NCI-H748 treated with DMSO at 0.1 percent for 48 hours (cell line): Measurements from ENCODE around the gene COL27A1.

Source experiments
- DNase-seq: peaks from one replicate; lab custom pipeline; 2025; lab: John Stamatoyannopoulos, UW

COL27A1 gene

DNA sequence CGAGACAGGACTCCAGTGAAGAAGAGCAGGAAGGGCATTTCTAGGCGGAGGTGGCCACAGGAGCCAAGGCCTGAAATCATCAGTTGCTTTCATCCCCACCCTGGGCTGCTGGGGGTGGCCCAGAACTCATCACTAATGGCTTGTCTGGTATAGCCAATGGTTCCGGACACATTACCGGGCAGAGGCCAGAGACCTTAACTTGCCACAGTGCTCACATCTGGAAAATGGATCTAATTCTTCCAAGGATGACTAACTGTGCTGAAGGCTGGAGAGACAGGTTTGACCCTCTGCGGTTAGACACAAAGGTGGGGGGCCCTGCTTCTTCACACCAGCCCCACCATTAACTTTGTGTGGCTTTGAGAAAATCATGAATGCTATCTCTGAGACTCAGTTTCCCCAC, 6.2 kb upstream of the COL27A1 start:
- no peak for DNase-seq

DNA sequence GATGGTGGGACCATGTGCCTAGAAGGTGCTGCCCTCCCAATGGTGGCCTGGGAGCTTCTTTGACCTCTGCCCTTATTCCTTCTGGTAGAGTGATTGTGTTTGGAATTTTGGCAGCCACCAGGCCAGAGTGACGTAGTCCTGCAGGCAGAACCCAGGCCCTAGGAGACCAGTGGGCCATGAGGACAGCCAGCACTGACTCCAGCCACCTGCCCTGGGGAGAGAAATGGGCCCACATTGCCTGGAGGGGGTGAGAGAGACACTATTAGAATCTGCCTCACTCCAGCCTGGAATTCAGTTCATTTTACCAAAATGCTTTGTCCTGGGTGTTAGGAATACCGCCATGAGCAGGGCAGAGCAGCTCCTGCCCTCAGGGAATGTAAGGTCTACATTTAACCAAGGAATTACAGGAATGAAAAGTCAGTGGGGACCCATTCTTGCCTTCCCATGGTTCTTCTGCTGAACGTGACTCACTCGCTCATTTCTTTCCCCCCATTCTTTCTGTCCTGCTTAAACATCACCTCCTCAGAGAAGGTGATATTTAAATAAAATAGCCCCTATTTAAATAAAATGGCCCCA, 5.5 kb upstream of the COL27A1 start:
- no peak for DNase-seq

- DNase-seq, result no peak
Observed at GRCh38 chr9:114150608-114151007, 4.7 kb upstream of the COL27A1 start.

DNA sequence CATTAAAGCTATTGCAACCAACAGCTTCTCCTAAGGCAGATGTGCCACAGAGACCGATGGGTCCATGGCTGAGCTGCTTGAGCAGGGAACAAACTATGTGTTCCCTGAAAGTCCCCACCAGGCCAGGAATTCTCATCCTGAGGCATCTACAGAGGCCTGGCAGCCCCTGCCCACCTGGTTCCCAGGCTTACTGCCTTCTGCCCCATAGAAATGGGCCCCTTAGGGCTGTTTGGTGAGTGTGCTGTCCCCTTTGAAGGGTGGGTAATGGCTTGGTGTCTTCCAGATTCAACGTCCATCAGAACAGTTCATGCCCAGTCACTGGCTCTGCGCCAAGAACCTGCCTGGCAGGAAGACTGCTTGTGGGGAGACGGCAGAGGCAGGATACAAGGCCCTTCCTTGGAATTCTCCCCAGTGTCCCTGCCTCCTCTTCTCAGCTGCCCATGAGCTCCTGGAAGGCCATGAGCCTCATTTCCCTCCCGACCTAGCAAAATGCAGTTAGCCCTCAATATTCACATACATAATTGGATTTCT, 3.8 kb upstream of the COL27A1 start:
- DNase-seq, result no peak

DNA sequence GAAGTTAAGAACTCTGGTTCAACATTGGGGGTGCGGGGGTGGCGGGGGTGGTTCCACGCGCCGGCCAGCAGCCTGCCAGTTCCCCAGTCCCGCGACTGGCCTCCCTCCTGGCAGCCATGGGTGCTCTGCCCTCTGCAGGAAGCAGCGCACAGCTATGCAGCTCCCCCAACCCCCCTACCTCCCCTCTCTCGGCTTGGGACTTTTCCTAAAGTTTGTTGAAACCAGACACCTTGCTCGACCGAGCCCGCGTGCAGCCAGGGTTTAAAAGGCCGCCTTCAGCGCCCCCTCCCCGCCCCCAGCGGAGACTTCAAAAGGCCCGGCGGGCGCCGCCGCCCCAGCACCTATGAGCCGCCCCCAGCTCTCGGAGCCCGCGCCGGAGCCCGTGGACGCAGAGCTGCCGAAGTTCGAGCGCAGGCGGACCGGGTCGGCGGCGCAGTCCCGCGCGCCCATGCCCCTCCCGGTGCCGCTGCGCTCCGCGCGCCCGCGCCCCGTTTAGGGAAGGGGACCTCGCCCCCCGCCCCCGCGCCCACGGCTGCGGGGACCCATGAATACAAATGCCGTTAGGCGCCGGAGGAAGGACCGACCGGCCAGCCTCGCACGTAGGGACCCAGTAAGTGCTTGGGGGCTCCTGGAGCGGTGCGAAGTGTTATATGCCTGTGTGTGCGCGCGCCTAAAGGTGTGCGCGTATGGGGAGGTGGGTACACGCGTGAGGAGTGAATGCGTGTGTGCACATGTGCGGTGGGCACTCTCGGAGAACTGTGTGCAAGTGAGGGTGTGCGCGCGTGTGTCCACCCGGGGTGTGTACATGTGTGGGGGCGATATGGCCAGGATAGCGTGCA, 1.4 kb upstream of the COL27A1 start:
- DNase-seq, result no peak

GRCh38 chr9:114154600-114155102, 686 bp upstream of the COL27A1 start:
- DNase-seq, result no peak

DNA sequence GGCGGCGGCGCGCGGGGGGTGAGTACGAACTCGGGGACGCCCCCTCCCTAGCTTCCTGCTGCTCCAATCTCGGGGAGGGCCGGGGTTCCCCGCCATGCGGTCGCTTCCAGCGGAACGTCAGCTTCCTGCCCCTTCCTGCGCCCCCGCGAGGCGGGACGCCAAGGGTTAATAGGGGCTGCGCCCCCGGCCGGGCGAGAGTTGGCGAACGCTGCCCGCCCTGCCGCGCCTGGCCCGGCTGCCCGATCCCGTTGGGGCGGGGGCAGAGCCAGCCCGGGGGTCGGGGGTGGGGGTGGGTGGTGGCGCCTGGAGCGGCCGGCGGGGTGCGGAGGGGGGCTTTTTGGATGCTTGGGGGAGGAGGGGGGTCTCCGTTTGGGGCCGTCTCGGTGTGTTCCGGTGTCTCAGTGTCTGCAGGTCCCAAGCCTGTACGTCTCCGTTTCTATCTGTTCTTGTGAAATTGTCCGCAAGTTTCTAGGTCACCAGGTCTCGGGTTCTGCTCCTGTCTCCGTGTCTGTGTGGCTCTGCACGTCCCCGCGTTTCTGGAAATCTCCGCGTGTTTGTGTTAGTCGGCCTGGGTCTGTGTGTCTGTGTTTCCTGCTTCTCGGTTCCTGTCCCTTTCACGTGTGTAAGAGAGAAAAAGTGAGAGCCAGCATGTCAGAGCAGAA, 789 bp downstream of the COL27A1 start:
- no peak for DNase-seq

DNA sequence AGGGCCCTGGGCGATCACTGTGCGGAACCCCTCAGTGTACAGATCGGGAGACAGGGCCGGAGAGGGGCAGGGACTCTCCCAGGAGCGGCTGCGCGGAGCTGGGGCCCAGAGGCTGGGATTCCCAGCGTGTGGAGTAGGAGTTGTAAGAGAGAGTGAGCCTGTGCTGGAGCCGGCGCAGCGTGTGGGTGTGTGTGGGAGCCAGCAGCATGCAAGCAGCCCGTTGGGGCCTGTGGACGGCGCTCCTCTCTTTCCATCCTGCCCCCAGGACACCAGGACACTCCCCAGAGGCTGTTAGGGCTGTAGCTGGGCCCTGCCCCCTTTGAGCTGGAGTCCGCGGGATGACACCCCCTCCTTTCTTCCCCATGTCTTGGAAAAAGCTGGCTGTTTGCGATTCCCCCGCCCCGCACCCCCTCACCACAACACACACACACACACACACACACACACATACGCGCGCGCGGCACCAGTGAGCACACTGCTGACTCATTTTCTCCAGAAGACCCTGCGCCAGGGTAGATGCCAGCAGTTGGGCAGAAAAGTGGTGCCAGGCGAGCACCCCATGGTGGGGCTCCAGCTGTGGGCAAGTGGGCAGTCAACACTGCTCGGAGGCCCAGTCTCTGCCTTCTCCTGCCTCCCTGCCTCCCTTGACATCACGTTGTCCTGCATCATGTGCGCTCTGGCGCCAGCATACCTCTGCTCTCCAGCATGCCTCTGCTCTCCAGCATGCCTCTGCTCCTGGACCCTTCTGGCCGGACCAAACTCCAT, 1.5 kb downstream of the COL27A1 start:
- DNase-seq, result no peak

DNA sequence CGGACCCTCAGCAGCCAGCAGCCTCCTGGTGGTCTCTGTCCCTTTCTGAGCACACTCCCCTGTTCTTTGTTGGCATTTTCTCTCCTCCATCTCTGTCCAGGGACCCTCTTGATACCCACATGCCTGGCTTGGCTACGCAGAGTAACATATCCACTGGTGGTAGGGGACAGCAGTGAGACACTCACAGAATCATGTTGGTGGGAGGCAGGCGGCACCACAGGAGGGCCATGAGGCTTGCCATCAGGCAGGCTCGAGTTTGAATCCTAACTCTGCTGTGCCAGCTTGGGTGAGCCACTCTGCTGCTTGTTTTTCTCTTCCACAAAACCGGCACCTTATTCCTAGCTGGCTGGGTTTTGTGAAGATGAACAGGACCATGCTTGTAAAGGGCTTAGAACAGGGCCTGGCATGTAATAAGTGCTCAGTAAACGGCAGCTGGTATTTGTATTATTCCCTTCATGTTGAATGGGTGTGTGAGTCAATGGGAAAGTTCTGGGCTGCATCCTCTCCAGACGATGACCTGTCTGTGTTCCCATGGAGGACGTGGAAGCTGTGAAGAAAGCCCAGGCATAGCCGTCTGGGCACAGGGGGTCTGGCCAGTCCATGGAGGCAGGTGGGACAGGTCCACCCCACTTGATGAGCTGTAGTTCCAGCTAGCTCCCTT, 2.3 kb downstream of the COL27A1 start:
- no peak for DNase-seq

DNA sequence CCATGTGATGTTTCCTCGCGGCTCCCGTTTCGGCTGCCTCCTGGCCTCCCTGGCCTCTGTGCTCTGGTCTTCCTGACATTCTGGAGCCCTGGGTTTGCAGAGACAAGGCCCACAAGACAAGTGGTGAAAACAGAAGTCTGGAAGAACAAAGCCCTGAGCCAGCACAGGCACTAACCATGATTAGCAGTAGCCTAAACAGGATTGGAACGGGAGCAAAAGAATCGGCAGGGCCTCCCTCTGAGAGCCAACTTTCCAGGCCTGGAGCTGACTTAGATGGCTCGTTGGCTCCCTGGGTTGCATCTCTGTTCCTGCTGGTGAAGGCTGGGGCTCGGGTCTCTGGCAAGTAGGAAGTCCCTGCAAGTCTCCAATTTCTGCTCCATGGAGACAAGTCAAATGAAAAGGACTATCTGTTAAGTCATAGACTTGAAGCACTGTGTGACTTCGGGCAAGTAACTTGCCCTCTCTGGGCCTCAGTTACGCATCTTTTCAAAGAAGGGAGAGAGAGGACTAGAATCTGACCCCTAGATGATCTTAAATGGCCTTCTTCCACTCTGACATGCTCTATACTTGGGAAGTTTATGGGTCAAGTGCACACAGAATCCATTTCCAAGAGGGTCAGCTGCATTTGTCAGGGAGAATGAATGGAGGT, 3.3 kb downstream of the COL27A1 start:
- DNase-seq, result no peak

GRCh38 chr9:114159691-114160090, 4.4 kb downstream of the COL27A1 start:
- DNase-seq, result no peak

- DNase-seq, result no peak
Observed at GRCh38 chr9:114161513-114161912, 6.2 kb downstream of the COL27A1 start.

DNA sequence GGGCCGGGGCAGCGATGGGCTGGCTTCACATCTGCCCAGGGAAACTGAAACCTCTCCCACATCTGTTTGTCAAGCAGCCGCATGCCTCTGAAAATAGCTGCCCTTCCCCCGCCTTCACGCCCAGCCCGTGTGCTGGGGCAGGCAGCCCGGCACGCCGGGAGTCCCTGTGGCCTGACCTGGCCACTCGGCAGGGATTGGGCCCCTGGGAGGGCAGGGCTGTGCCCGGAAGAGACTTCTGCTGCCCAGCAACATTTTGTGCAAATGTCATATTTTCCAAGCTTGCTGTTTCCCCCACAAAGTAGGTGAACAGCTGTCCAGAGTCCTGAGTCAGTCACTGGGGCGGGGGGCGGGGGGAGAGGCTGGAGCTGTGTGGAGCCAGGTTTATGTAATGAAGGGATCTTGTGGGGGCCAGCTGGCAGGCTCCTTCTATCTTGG, 8.2 kb downstream of the COL27A1 start:
- no peak for DNase-seq

GRCh38 chr9:114164191-114164794, 9.0 kb downstream of the COL27A1 start:
- no peak for DNase-seq

DNA sequence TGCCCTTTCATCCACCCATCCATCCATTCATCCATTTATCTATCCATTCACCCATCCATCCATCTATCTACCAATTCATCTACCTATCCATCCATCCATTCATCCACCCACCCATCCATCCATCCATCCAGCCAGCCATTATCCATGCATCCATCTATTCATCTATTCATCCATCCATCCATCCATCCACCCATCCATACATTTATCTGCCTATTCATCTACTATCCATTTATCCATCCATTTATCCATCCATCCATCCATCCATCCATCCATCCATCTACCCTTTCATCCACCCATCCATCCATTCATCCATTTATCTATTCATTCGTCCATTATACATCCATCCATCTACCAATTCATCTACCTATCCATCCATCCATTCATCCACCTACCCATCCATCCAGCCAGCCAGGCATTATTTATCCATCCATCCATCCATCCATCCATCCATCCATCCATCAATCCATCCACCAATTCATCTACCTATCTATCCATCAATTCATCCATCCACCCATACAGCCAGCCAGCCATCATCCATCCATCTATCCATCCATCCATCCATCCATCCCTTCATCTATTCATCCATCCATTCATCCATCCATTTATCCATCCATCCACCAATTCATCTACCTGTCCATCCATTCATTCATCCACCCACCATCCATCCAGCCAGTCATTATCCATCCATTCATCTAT, 10.2 kb downstream of the COL27A1 start:
- DNase-seq, result no peak

DNA sequence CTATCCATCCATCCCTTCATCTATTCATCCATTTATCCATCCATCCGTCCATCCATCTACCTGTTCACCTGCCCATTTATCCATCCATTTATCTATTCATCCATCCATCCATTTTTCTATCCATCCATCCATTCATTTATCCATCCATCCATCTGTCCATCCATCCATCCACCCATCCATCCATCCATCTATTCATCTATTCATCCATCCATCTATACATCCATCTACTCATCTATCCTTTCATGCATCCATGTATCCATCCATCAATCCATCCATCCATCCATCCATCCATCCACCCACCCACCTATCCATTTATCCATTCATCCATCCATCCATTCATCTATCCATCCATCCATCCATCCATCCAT, 10.8 kb downstream of the COL27A1 start:
- DNase-seq, result no peak

DNA sequence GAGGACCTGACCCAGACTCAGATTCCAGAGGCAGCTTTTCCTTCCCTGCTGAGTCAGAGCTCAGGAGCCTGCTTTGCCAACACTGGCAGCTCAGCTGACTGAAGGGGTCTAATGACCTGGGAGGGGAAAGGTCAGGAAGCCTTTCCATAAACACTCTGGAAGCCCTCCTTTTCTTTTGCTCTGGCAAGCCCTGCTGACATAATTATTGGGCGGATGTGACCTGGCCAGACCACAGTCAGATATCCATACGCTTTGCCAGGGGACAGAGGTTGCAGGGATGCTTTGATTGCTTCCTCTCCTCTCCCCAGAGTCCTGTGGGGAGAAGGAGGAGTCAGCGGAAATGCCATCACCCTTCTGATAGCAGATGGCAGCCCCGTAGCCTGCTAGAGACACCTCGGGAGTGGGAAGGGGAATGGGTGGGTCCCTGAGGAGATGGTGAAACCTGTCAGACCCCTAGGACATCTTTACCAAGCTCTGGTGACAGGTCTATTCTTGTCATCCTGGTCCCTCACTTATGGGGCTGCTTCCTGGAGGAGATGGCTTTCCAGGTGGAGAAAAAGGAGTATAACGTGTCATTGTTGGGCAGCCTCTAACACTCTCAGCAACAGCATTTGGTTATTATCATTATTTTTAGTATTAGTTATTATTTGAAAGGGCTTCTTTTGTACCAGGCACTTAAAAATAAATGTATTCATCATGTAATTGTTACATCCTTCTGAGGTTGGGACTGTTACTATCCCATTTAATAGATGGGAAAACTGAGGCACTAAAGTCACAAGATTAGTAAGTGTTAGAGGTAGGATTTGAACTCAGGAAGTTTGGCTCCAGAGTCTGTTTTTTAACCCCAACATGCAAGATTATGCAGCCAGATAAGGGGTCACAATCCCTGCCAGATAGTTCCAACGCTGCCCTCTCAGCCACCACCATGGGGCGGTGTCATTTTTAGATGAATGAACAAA, 11.6 kb downstream of the COL27A1 start:
- DNase-seq, result no peak

GRCh38 chr9:114167591-114168091, 12.3 kb downstream of the COL27A1 start:
- DNase-seq, result no peak
